HepG2 (cell line): ENCODE measurements around the gene BCL2. TPM values are rescaled to one million over a fixed set of nuclear protein-coding genes. Genes with fewer than 3 reads are reported as not detected.

Experiments
- ATAC-seq: fragments of 200-7000 bp; cut with Tn5 transposase; 3 replicates; pipeline ENCODE4 v1.9.1; 2020; ENCODE audit warnings: mild to moderate bottlenecking, moderate library complexity
- BruUV-seq: library from RNA; stranded (reverse); fragments of 400-500 nt; replicated peaks from 2 replicates; lab custom pipeline; 2021; lab: Mats Ljungman, UMichigan
- CTCF ChIA-PET: fragments of 300-600 bp; formaldehyde crosslinking; extraction: SDS; loops from one replicate; lab custom pipeline; 2021; ENCODE audit warnings: low total read pairs, inconsistent platforms, low intra/inter-chr PET ratio; lab: Yijun Ruan, JAX
- POLR2A ChIA-PET: fragments of 350-600 bp; sonication (Branson Sonifier 250); formaldehyde crosslinking; loops from one replicate; lab custom pipeline; 2020; ENCODE audit warnings: antibody characterized with exemption, inconsistent platforms; lab: Yijun Ruan, JAX
- DNase-seq: peaks from one replicate; pipeline ENCODE4 v3.0.0-alpha.2; 2015; ENCODE audit warnings: low spot score
- FAIRE-seq: peaks from 3 replicates; lab custom pipeline; 2011; peaks lifted over from hg19 to GRCh38; lab: Jason Lieb, UNC
- H2AFZ ChIP-seq: one replicate; pipeline ENCODE4 v1.6.1; 2011; ENCODE audit warnings: low read length, inconsistent platforms
- H3K27ac ChIP-seq: fragments of 300-600 bp; 3 replicates; pipeline ENCODE4 v1.8.0; 2011; ENCODE audit warnings: mixed run types, mild to moderate bottlenecking, mixed read lengths, low read length, inconsistent platforms; ENCODE audit not compliant: insufficient read depth; ENCODE audit errors: extremely low read length
- H3K27me3 ChIP-seq, 2 experiments: fragments of 200-600 bp in 1 of 2; 2 replicates in 1 of 2; 3 replicates in 1 of 2; pipeline versions ENCODE4 v1.6.0 to v1.8.0; 2011; ENCODE audit warnings: low read length in 2 of 2, mild to moderate bottlenecking in 2 of 2, moderate library complexity in 2 of 2, inconsistent platforms in 1 of 2; ENCODE audit not compliant: insufficient read depth in 2 of 2, control insufficient read depth in 1 of 2
- H3K36me3 ChIP-seq, 2 experiments: fragments of 200-600 bp in 1 of 2; replicated peaks in 1 of 2; 2 replicates in 1 of 2; 3 replicates in 1 of 2; pipeline versions ENCODE4 v1.5.1 to v1.8.0; 2011; ENCODE audit warnings: low read length in 2 of 2, inconsistent platforms in 1 of 2; ENCODE audit not compliant: insufficient read depth in 2 of 2, control insufficient read depth in 1 of 2
- H3K4me1 ChIP-seq: 2 replicates; pipeline ENCODE4 v1.5.1; 2012; ENCODE audit warnings: low read length, inconsistent platforms; ENCODE audit not compliant: insufficient read depth
- H3K4me2 ChIP-seq: 2 replicates; pipeline ENCODE4 v1.6.0; 2011; ENCODE audit warnings: low read depth, low read length, inconsistent platforms
- H3K4me3 ChIP-seq, 3 experiments: fragments of 200-600 bp in 1 of 3; sonication (generic), shearing (Covaris generic) in 1 of 3; replicated peaks in 1 of 3; 2 replicates each; pipeline ENCODE4 v1.5.1; 2011 to 2016; ENCODE audit warnings: low read length in 3 of 3, inconsistent platforms in 2 of 3, low read depth in 2 of 3, mild to moderate bottlenecking in 2 of 3, control low read depth in 1 of 3, mixed read lengths in 1 of 3; ENCODE audit not compliant: insufficient read depth in 1 of 3
- H3K79me2 ChIP-seq: one replicate; pipeline ENCODE4 v1.6.1; 2011; ENCODE audit warnings: low read length, inconsistent platforms; ENCODE audit not compliant: insufficient read depth
- H3K9ac ChIP-seq: 2 replicates; pipeline ENCODE4 v1.6.0; 2011; ENCODE audit warnings: mild to moderate bottlenecking, low read depth, low read length, inconsistent platforms; ENCODE audit not compliant: insufficient read depth
- H3K9me3 ChIP-seq: 2 replicates; pipeline ENCODE4 v1.5.1; 2012; ENCODE audit warnings: mild to moderate bottlenecking, low read length
- H4K20me1 ChIP-seq: 2 replicates; pipeline ENCODE4 v1.6.0; 2011; ENCODE audit warnings: inconsistent platforms, mild to moderate bottlenecking, low read length, moderate library complexity; ENCODE audit not compliant: insufficient read depth
- EHMT2 ChIP-seq: fragments of 200-600 bp; sonication (generic); IDR thresholded peaks from 2 replicates; pipeline ENCODE4 v1.7.0; 2017; ENCODE audit warnings: antibody characterized with exemption, low read depth, low read length, borderline replicate concordance
- IRX3 ChIP-seq: sonication (generic); formaldehyde crosslinking; IDR thresholded peaks from 2 replicates; pipeline ENCODE4 v1.8.1; 2023; ENCODE audit warnings: mild to moderate bottlenecking, low read depth, missing genetic modification reagents, borderline replicate concordance
- TBP ChIP-seq: sonication (generic); formaldehyde crosslinking; IDR thresholded peaks from 2 replicates; pipeline ENCODE4 v1.5.0; 2020; ENCODE audit warnings: missing genetic modification reagents
- WGBS: methylation state at CpG from one replicate; pipeline ENCODE4 v1.1.6; 2017; ENCODE audit warnings: low lambda C conversion rate; 5-methylcytosine and 5-hydroxymethylcytosine counted together
- in situ Hi-C: cut with HindIII; loops from 2 replicates; pipeline ENCODE4 v1.10.0; 2017; ENCODE audit warnings: low pct_unique_long_range_greater_than_20kb; ENCODE audit not compliant: extremely low pct_ligation_motif_present
- intact Hi-C: fragments of 100-400 bp; cut with micrococcal nuclease; formaldehyde crosslinking; loops from one replicate; pipeline ENCODE4 v1.10.0; 2022; ENCODE audit not compliant: unreplicated experiment
- polyA plus RNA-seq, 8 experiments: library from polyadenylated mRNA; depleted of rRNA in 3 of 8; stranded (reverse) in 7 of 8; unstranded in 1 of 8; fragments of >200 nt; fragmentation: Illumina TruSeq in 4 of 8; extraction: Trizol in 4 of 8; gene quantifications; 2 replicates each; pipeline versions ENCODE4 v1.2.1 to v1.2.3, GENCODE V29; 2011 to 2016; ENCODE audit warnings: low read depth in 4 of 8, missing spikeins in 1 of 8, mixed read lengths in 1 of 8; ENCODE audit not compliant: insufficient read depth in 1 of 8
- total RNA-seq, 5 experiments: library from RNA; depleted of rRNA; stranded (reverse); fragments of >200 nt; fragmentation: Illumina TruSeq; extraction: Trizol; gene quantifications; 2 replicates each; pipeline ENCODE4 v1.2.3, GENCODE V29; 2016; ENCODE audit warnings: low read depth in 1 of 5
- TF ChIP-seq, protein P1 (sequence below): sonication (generic); formaldehyde crosslinking; IDR thresholded peaks from 2 replicates; pipeline ENCODE4 v1.9.0; 2021; ENCODE audit warnings: missing genetic modification reagents, mild to moderate bottlenecking, borderline replicate concordance
- TF ChIP-seq, protein P2 (sequence below): sonication (generic); formaldehyde crosslinking; IDR thresholded peaks from 2 replicates; pipeline ENCODE4 v1.4.0; 2020; ENCODE audit warnings: missing genetic modification reagents

BCL2 gene
- total and polyA plus RNA-seq, 2 of the 13 experiments (the other 11 are each of a cell fraction or from before 2014, with no cell fraction given) = 0.07 to 0.53 TPM

DNA sequence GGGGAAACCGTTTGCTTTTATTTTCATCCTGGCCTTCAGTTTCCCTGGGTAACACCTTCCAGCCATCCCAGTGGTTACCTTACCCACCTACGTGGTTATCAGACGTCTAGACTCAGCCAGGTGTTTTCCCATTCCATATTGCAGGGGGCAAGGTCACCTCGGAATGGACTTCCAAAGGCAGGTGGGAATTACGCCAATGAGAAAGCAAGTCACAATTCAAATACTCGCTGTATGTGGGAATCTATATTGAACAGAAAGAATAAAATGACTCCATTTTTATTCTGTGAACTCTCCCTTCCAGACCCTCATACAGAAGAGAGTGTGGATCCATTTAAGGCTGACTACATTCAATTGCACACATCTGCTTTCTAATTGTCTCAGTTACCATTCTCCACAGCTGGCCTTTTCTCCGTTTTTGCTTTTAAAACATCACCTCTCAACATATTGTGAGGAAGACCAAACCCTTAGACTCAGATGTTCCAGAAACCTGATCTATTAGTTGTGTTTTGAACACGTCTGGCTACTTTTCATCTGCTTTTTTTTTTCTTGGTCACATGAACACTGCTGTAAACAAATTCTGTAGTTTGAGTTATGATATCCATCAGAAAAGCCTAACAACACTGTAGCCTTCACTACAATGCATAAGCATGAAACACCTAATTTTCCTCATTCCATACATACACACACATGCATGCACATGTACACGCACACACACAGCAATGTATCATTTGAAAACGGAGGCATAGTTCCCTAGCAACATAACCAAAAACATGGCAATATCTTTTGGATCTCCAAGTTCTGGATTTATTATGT, 59.8 kb downstream of the BCL2 start (continued):
- TF ChIP-seq, protein P1, sequence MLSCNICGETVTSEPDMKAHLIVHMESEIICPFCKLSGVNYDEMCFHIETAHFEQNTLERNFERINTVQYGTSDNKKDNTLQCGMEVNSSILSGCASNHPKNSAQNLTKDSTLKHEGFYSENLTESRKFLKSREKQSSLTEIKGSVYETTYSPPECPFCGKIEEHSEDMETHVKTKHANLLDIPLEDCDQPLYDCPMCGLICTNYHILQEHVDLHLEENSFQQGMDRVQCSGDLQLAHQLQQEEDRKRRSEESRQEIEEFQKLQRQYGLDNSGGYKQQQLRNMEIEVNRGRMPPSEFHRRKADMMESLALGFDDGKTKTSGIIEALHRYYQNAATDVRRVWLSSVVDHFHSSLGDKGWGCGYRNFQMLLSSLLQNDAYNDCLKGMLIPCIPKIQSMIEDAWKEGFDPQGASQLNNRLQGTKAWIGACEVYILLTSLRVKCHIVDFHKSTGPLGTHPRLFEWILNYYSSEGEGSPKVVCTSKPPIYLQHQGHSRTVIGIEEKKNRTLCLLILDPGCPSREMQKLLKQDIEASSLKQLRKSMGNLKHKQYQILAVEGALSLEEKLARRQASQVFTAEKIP = no peak

DNA sequence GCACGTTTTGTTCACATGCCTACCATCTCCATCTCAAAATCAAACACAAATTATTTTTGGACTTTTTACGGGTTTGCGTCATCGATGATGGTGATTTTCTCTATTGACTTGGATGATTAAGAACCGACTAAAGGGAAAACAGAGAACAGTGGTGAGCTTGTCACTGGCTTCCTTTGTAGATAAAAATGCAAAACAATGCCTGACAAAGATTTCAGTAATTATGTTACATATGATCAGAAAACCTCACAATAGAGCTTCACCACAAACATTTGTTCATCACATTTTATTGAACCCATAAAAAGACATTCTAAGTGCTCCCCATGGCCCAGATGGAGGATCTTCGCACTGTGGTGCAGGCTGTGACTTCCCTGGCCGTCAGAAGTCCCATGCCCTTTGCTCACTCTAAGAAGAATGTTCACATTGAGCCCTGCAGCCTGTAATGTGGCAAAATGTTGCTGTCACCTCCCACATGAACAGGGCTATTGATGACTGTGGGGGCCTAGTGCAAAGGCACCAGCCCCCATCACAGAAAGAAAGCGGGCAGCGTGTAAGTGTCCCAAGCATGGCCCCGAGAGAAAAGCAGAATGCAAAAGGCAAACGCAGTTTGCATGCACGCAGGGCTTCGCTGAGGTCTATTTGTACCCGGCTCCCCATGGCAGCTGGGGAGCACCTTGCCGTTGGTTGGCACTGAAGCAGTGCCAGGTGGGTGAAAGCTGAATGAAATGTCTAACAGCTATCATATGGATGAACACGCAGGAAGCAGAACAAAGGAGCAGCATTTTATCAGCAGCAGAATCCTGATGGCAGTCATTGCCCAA, 60.6 kb downstream of the BCL2 start:
- POLR2A ChIA-PET = no interaction called here

More for the DNA sequence above, 60.6 kb downstream of the BCL2 start:
- 35% methylated on average over 16 of the region's 16 CpGs for WGBS
- in situ Hi-C loops = no loop called here
- Histone ChIP-seq H3K9me3 (no peaks in the 10 kb centered on the region), H3K4me3 (no peak overlapping the region), H3K9ac (no peak overlapping the region), H3K27ac (no peak overlapping the region), H3K27me3 (peaks cover 1 to 6% of the 10 kb centered on the region in 2 experiments; a peak in 2 of 5 replicates), H3K4me2 (no peak overlapping the region), H3K79me2 (no peaks in the 10 kb centered on the region), H3K36me3 (no peaks in the 10 kb centered on the region), H2AFZ (no peak overlapping the region), H4K20me1 (no peaks in the 10 kb centered on the region), H3K4me1 (no peaks in the 10 kb centered on the region)
- BruUV-seq = no TSS peak
- FAIRE-seq = no peak
- no peak for ATAC-seq
- DNase-seq = no peak
- intact Hi-C loops = no loop called here
- CTCF ChIA-PET = interaction anchor here (0.6 kb wide), 1 partner anchor 1794 kb away, joined by 3 read pairs; no protein-coding TSS in a partner anchor
- TF ChIP-seq, protein P2, sequence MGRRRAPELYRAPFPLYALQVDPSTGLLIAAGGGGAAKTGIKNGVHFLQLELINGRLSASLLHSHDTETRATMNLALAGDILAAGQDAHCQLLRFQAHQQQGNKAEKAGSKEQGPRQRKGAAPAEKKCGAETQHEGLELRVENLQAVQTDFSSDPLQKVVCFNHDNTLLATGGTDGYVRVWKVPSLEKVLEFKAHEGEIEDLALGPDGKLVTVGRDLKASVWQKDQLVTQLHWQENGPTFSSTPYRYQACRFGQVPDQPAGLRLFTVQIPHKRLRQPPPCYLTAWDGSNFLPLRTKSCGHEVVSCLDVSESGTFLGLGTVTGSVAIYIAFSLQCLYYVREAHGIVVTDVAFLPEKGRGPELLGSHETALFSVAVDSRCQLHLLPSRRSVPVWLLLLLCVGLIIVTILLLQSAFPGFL = no peak
- TF ChIP-seq IRX3 (CRISPR knock-in tag) (no peak), TBP (CRISPR knock-in tag) (no peak), EHMT2 (no peak)
